ENCODE measurements around the gene TJP2.

TJP2 gene

DNA sequence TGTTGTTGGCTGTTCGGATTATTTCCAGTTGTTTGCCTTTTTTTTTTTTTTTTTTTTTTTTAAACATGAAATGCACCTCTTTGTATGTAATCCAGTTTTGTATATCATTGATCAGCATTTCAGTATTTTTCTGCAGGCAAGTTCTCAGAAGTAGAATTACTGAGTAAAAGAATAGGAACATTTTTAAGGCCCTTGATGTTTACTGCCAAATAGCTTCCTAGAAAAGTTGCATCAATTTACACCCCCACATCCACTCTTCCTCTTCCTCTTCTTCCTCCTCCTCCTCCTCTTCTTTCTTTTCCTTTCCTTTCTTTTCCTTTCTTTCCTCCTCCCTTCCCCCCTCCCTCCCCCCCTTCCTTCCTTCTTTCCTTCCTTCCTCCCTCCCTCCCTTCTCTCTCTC, 81.5 kb downstream of the TJP2 start:
- no peak overlapping the region for H3K4me3 ChIP-seq (ENCODE audit: low read depth, low read length)
- H3K4me1 ChIP-seq (ENCODE audit: control insufficient read depth, insufficient read depth, low read length), result no peaks in the 10 kb centered on the region
- peaks cover 63% of the 10 kb centered on the region for H3K36me3 ChIP-seq (ENCODE audit: control insufficient read depth, insufficient read depth, low read length)
- no peaks in the 10 kb centered on the region for H3K9me3 ChIP-seq (ENCODE audit: control insufficient read depth, insufficient read depth, low read length)
- no peak overlapping the region for H3K9ac ChIP-seq (ENCODE audit: low read depth, low read length)
- H3K27ac ChIP-seq (ENCODE audit: low read depth, low read length), result no peak overlapping the region
- no peaks in the 10 kb centered on the region for H3K27me3 ChIP-seq (ENCODE audit: control insufficient read depth, insufficient read depth, low read length)

GRCh38 chr9:69258551-69258950, 84.5 kb downstream of the TJP2 start:
- H3K27me3 ChIP-seq (ENCODE audit: control insufficient read depth, insufficient read depth, low read length), result no peaks in the 10 kb centered on the region
- no peak overlapping the region for H3K9ac ChIP-seq (ENCODE audit: low read depth, low read length)
- H3K4me3 ChIP-seq (ENCODE audit: low read depth, low read length), result no peak overlapping the region
- H3K27ac ChIP-seq (ENCODE audit: low read depth, low read length), result no peak overlapping the region
- H3K9me3 ChIP-seq (ENCODE audit: control insufficient read depth, insufficient read depth, low read length), result no peaks in the 10 kb centered on the region
- peaks cover 34% of the 10 kb centered on the region for H3K36me3 ChIP-seq (ENCODE audit: control insufficient read depth, insufficient read depth, low read length)
- H3K4me1 ChIP-seq (ENCODE audit: control insufficient read depth, insufficient read depth, low read length), result no peaks in the 10 kb centered on the region

DNA sequence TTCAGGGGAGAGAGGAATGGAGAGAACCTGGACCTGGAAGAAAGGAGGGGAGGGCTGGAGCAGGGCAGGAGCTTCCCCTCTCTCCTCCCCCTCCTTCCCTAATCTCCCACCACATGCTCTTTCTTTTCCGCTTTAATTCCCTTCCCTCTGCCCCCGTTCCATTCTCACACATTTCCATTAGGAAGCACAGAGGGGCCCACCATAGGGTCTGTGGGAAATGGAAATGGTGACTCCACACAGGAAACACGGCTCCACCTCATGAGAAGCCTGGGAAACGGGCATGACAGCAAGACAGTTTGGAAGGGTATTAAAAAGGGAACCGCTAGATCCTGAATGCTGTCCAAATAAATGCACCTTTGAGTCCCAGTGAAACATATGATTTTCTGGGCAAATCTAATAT, 86.1 kb downstream of the TJP2 start:
- Histone ChIP-seq H3K9ac (ENCODE audit: low read depth, low read length) (no peak overlapping the region), H3K27me3 (ENCODE audit: control insufficient read depth, insufficient read depth, low read length) (no peaks in the 10 kb centered on the region), H3K36me3 (ENCODE audit: control insufficient read depth, insufficient read depth, low read length) (peaks cover 18% of the 10 kb centered on the region)

DNA sequence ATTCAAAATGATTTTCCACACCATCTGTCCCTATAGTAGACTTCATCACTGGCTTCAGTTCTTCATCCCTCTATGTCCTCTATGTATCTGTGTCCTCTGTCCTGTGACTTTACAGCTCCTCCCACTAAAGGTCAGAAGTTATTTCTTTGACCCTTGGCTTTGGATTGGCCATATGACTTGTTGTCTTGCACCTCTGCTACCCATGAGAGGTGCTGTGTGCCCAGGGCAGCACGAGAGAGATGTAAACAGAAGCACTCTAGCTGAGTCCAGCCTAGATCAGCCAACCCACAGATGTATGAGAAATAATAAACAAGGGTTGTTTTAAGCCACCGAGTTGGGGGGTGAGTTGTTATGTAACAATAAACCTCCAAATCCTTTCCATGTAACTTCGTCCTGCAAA, 87.6 kb downstream of the TJP2 start:
- H3K9me3 ChIP-seq (ENCODE audit: control insufficient read depth, insufficient read depth, low read length), result no peaks in the 10 kb centered on the region
- H3K4me3 ChIP-seq (ENCODE audit: low read depth, low read length), result no peak overlapping the region
- no peaks in the 10 kb centered on the region for H3K27me3 ChIP-seq (ENCODE audit: control insufficient read depth, insufficient read depth, low read length)
- H3K9ac ChIP-seq (ENCODE audit: low read depth, low read length), result no peak overlapping the region
- peaks cover 2% of the 10 kb centered on the region; the same call in 1 of the 2 replicates for H3K4me1 ChIP-seq (ENCODE audit: control insufficient read depth, insufficient read depth, low read length)
- H3K36me3 ChIP-seq (ENCODE audit: control insufficient read depth, insufficient read depth, low read length), result peaks cover 9% of the 10 kb centered on the region
- no peak overlapping the region for H3K27ac ChIP-seq (ENCODE audit: low read depth, low read length)

More for the DNA sequence above, 86.1 kb downstream of the TJP2 start:
- Histone ChIP-seq H3K4me3 (ENCODE audit: low read depth, low read length) (no peak overlapping the region), H3K4me1 (ENCODE audit: control insufficient read depth, insufficient read depth, low read length) (no peaks in the 10 kb centered on the region), H3K9me3 (ENCODE audit: control insufficient read depth, insufficient read depth, low read length) (no peaks in the 10 kb centered on the region), H3K27ac (ENCODE audit: low read depth, low read length) (no peak overlapping the region)

- Histone ChIP-seq H3K36me3 (ENCODE audit: control insufficient read depth, insufficient read depth, low read length) (no peaks in the 10 kb centered on the region), H3K27ac (ENCODE audit: low read depth, low read length) (no peak overlapping the region), H3K9ac (ENCODE audit: low read depth, low read length) (no peak overlapping the region), H3K4me1 (ENCODE audit: control insufficient read depth, insufficient read depth, low read length) (peaks cover 2% of the 10 kb centered on the region; the same call in 1 of the 2 replicates), H3K27me3 (ENCODE audit: control insufficient read depth, insufficient read depth, low read length) (no peaks in the 10 kb centered on the region), H3K4me3 (ENCODE audit: low read depth, low read length) (no peak overlapping the region), H3K9me3 (ENCODE audit: control insufficient read depth, insufficient read depth, low read length) (no peaks in the 10 kb centered on the region)
Measured at GRCh38 chr9:69264526-69264925, 90.4 kb downstream of the TJP2 start.

- Histone ChIP-seq H3K4me3 (ENCODE audit: low read depth, low read length) (no peak overlapping the region), H3K36me3 (ENCODE audit: control insufficient read depth, insufficient read depth, low read length) (no peaks in the 10 kb centered on the region), H3K27me3 (ENCODE audit: control insufficient read depth, insufficient read depth, low read length) (no peaks in the 10 kb centered on the region), H3K27ac (ENCODE audit: low read depth, low read length) (peak overlapping the region; percentile 40), H3K9ac (ENCODE audit: low read depth, low read length) (no peak overlapping the region), H3K4me1 (ENCODE audit: control insufficient read depth, insufficient read depth, low read length) (peaks cover 2% of the 10 kb centered on the region; the same call in 1 of the 2 replicates), H3K9me3 (ENCODE audit: control insufficient read depth, insufficient read depth, low read length) (no peaks in the 10 kb centered on the region)
Measured at GRCh38 chr9:69265891-69266290, 91.8 kb downstream of the TJP2 start.

DNA sequence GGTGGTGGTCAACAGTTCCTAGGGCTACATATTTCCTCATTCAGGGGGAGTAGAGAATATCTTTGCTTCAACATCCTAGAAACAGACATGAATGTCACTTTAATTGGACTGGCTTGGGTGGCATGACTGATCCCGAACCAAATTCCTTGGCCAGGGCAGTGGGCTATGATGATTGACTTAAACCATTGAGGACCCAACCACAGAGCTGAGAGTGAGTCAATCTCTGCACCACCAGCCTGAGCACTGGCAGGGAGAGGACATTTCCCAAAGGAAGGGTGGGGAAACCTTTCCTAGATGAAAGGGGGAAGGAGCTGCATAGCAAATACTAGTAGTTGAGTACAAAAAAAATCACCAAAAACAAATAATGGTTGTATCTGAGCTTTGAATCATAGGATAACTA, 98.1 kb downstream of the TJP2 start:
- no peak overlapping the region for H3K9ac ChIP-seq (ENCODE audit: low read depth, low read length)
- no peak overlapping the region for H3K4me3 ChIP-seq (ENCODE audit: low read depth, low read length)
- no peak overlapping the region for H3K27ac ChIP-seq (ENCODE audit: low read depth, low read length)
- no peaks in the 10 kb centered on the region for H3K9me3 ChIP-seq (ENCODE audit: control insufficient read depth, insufficient read depth, low read length)
- H3K27me3 ChIP-seq (ENCODE audit: control insufficient read depth, insufficient read depth, low read length), result no peaks in the 10 kb centered on the region
- H3K4me1 ChIP-seq (ENCODE audit: control insufficient read depth, insufficient read depth, low read length), result no peaks in the 10 kb centered on the region
- no peaks in the 10 kb centered on the region for H3K36me3 ChIP-seq (ENCODE audit: control insufficient read depth, insufficient read depth, low read length)

DNA sequence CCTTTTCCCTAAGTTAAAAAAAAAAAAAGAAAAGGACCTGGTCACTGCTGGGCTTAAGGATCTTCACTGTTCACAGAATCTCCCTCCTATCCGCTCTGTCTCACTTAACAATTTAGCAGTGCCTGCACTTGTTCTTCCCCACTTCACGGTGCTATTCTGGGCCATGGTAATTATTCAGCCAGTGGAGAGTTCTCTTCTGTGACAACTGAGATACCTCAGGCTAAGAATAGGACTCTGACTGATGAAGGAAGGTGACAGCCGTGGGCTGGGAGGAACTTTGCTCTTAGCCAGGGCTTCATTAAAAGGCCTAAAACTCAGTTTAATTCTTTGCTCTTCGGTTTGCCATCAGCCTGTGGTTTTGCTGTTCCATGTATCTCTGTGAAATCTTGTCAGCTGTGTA, 99.1 kb downstream of the TJP2 start:
- Histone ChIP-seq H3K9ac (ENCODE audit: low read depth, low read length) (no peak overlapping the region), H3K4me3 (ENCODE audit: low read depth, low read length) (no peak overlapping the region), H3K4me1 (ENCODE audit: control insufficient read depth, insufficient read depth, low read length) (no peaks in the 10 kb centered on the region), H3K27ac (ENCODE audit: low read depth, low read length) (no peak overlapping the region), H3K36me3 (ENCODE audit: control insufficient read depth, insufficient read depth, low read length) (no peaks in the 10 kb centered on the region), H3K9me3 (ENCODE audit: control insufficient read depth, insufficient read depth, low read length) (no peaks in the 10 kb centered on the region), H3K27me3 (ENCODE audit: control insufficient read depth, insufficient read depth, low read length) (no peaks in the 10 kb centered on the region)

DNA sequence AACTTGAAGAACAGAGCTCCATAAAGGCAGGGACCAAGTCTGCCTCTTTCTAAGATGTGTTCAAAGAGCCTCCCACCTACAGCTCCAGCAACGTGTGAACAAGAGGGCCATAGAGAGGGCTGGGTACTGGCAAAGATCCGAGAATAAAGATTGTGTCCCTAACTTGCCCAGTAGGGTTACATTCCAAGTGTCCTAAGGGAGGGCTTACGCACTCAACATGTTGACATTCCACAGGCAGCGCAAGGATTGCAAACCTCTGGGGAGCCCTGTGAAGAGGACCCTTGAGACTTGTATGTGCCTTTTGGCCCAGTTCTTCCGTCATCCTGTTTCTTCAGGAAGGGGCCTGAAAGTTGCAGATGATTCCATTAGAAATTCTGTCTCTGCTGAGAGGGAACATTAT, 102.7 kb downstream of the TJP2 start:
- Histone ChIP-seq H3K4me1 (ENCODE audit: control insufficient read depth, insufficient read depth, low read length) (peaks cover 4% of the 10 kb centered on the region; the same call in 1 of the 2 replicates), H3K27me3 (ENCODE audit: control insufficient read depth, insufficient read depth, low read length) (no peaks in the 10 kb centered on the region), H3K4me3 (ENCODE audit: low read depth, low read length) (no peak overlapping the region), H3K9me3 (ENCODE audit: control insufficient read depth, insufficient read depth, low read length) (no peaks in the 10 kb centered on the region), H3K9ac (ENCODE audit: low read depth, low read length) (no peak overlapping the region), H3K36me3 (ENCODE audit: control insufficient read depth, insufficient read depth, low read length) (no peaks in the 10 kb centered on the region), H3K27ac (ENCODE audit: low read depth, low read length) (no peak overlapping the region)

- H3K9me3 ChIP-seq (ENCODE audit: control insufficient read depth, insufficient read depth, low read length), result no peaks in the 10 kb centered on the region
- H3K27me3 ChIP-seq (ENCODE audit: control insufficient read depth, insufficient read depth, low read length), result no peaks in the 10 kb centered on the region
- H3K4me1 ChIP-seq (ENCODE audit: control insufficient read depth, insufficient read depth, low read length), result peaks cover 20% of the 10 kb centered on the region
- H3K9ac ChIP-seq (ENCODE audit: low read depth, low read length), result no peak overlapping the region
- H3K27ac ChIP-seq (ENCODE audit: low read depth, low read length), result no peak overlapping the region
- no peak overlapping the region for H3K4me3 ChIP-seq (ENCODE audit: low read depth, low read length)
- no peaks in the 10 kb centered on the region for H3K36me3 ChIP-seq (ENCODE audit: control insufficient read depth, insufficient read depth, low read length)
Measured at GRCh38 chr9:69279084-69279731, 105.1 kb downstream of the TJP2 start.

DNA sequence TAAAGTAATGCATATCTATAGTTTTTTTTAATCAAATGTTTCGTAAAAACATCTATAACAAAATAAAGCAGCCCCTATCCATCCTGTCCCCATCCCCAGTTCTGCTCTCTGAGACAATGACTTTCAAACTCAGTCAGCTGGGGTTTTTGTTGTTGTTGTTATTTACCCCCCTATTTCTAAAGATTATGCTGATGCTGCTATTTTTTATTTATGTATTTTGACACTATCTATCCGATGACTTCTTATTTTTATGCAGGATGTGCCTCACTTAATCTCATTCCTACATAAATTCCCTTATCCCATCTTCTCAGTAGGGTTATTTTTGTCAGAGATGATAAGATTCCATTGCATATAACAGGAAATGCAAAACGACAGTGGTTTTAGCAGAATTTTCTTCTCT, 105.7 kb downstream of the TJP2 start:
- peaks cover 20% of the 10 kb centered on the region for H3K4me1 ChIP-seq (ENCODE audit: control insufficient read depth, insufficient read depth, low read length)
- no peaks in the 10 kb centered on the region for H3K36me3 ChIP-seq (ENCODE audit: control insufficient read depth, insufficient read depth, low read length)
- H3K27ac ChIP-seq (ENCODE audit: low read depth, low read length), result no peak overlapping the region
- no peak overlapping the region for H3K4me3 ChIP-seq (ENCODE audit: low read depth, low read length)
- H3K9me3 ChIP-seq (ENCODE audit: control insufficient read depth, insufficient read depth, low read length), result no peaks in the 10 kb centered on the region
- no peaks in the 10 kb centered on the region for H3K27me3 ChIP-seq (ENCODE audit: control insufficient read depth, insufficient read depth, low read length)
- no peak overlapping the region for H3K9ac ChIP-seq (ENCODE audit: low read depth, low read length)

Data from HUES48 (cell line).